GM12878 (cell line): Measurements from ENCODE around the gene ADCY1. TPM values are rescaled to one million over a fixed set of nuclear protein-coding genes. Genes with fewer than 3 reads are reported as not detected.

Experiments used
- ATAC-seq: fragments of 200-7000 bp; cut with Tn5 transposase; 3 replicates; pipeline ENCODE4 v1.9.1; 2020; ENCODE audit warnings: mild to moderate bottlenecking, moderate library complexity
- BruUV-seq: library from RNA; stranded (reverse); fragments of 400-500 nt; replicated peaks from 2 replicates; lab custom pipeline; 2021; lab: Mats Ljungman, UMichigan
- CTCF ChIA-PET: fragments of 300-600 bp; sonication (Branson Sonifier 250); formaldehyde crosslinking; extraction: SDS; loops from one replicate; lab custom pipeline; 2021; ENCODE audit warnings: inconsistent platforms; lab: Yijun Ruan, JAX
- POLR2A ChIA-PET: fragments of 350-600 bp; formaldehyde crosslinking; extraction: SDS; loops from one replicate; lab custom pipeline; 2021; ENCODE audit warnings: inconsistent platforms; lab: Charles Lee
- RAD21 ChIA-PET: fragments of 300-600 bp; sonication (Branson Sonifier 250); formaldehyde crosslinking; loops from one replicate; lab custom pipeline; 2023; ENCODE audit warnings: antibody characterized with exemption; ENCODE audit not compliant: unreplicated experiment; lab: Charles Lee
- SMC1A ChIA-PET: fragments of 300-600 bp; sonication (Branson Sonifier 250); formaldehyde crosslinking; loops from one replicate; lab custom pipeline; 2023; ENCODE audit not compliant: unreplicated experiment, uncharacterized antibody; lab: Charles Lee
- DNase-seq: peaks from one replicate; pipeline ENCODE4 v3.0.0-alpha.2; 2011; ENCODE audit warnings: low read depth, low spot score
- FAIRE-seq: peaks from 3 replicates; lab custom pipeline; 2011; peaks lifted over from hg19 to GRCh38; lab: Jason Lieb, UNC
- H2AFZ ChIP-seq: 2 replicates; pipeline ENCODE4 v1.6.0; 2011; ENCODE audit warnings: low read depth, low read length, control low read depth; ENCODE audit not compliant: control insufficient read depth
- H3K27ac ChIP-seq: 2 replicates; pipeline ENCODE4 v1.5.1; 2011; ENCODE audit warnings: control low read depth; ENCODE audit not compliant: control insufficient read depth, insufficient read depth
- H3K27me3 ChIP-seq, 2 experiments: replicated peaks in 1 of 2; 2 replicates each; pipeline versions ENCODE4 v1.6.0 to v1.6.1; 2011; ENCODE audit warnings: low read length in 1 of 2; ENCODE audit not compliant: control insufficient read depth in 2 of 2, insufficient read depth in 2 of 2
- H3K36me3 ChIP-seq, 2 experiments: 2 replicates each; pipeline ENCODE4 v1.5.1; 2011; ENCODE audit warnings: low read length in 1 of 2; ENCODE audit not compliant: control insufficient read depth in 2 of 2, insufficient read depth in 2 of 2
- H3K4me1 ChIP-seq: 2 replicates; pipeline ENCODE4 v1.6.1; 2011; ENCODE audit warnings: mild to moderate bottlenecking, low read length, moderate library complexity, mixed read lengths; ENCODE audit not compliant: control insufficient read depth, insufficient read depth
- H3K4me2 ChIP-seq: 2 replicates; pipeline ENCODE4 v1.6.0; 2011; ENCODE audit warnings: control low read depth; ENCODE audit not compliant: control insufficient read depth, insufficient read depth
- H3K4me3 ChIP-seq: fragments of 200-600 bp; sonication (generic); 2 replicates; pipeline ENCODE4 v1.5.1; 2016
- H3K79me2 ChIP-seq: 2 replicates; pipeline ENCODE4 v1.6.0; 2011; ENCODE audit warnings: low read length; ENCODE audit not compliant: control insufficient read depth, insufficient read depth
- H3K9ac ChIP-seq: 2 replicates; pipeline ENCODE4 v1.8.0; 2011; ENCODE audit warnings: low read length, control low read depth, mixed read lengths; ENCODE audit not compliant: control insufficient read depth, insufficient read depth
- H3K9me3 ChIP-seq: replicated peaks from 3 replicates; pipeline ENCODE4 v1.5.1; 2011; ENCODE audit warnings: mild to moderate bottlenecking, low read length; ENCODE audit not compliant: control insufficient read depth, insufficient read depth
- H4K20me1 ChIP-seq: 2 replicates; pipeline ENCODE4 v1.6.0; 2011; ENCODE audit not compliant: control insufficient read depth, insufficient read depth
- BRCA1 ChIP-seq: IDR thresholded peaks from 2 replicates; pipeline ENCODE4 v1.6.1; 2011; ENCODE audit warnings: low read depth, low read length, improper control_type of control experiment
- ELK1 ChIP-seq: IDR thresholded peaks from 2 replicates; pipeline ENCODE4 v1.6.1; 2012; ENCODE audit warnings: low read depth, low read length, improper control_type of control experiment
- ESRRA ChIP-seq: IDR thresholded peaks from 2 replicates; pipeline ENCODE4 v1.6.1; 2012; ENCODE audit warnings: mild to moderate bottlenecking, low read length, improper control_type of control experiment
- ETV6 ChIP-seq, 2 experiments: fragments of 450-650 bp in 1 of 2; IDR thresholded peaks in 1 of 2; conservative IDR thresholded peaks in 1 of 2; 2 replicates each; pipeline ENCODE4 v1.6.1; 2014; ENCODE audit warnings: antibody characterized with exemption in 1 of 2, borderline replicate concordance in 1 of 2, low read depth in 1 of 2, mild to moderate bottlenecking in 1 of 2, moderate library complexity in 1 of 2
- IRF5 ChIP-seq: fragments of 450-650 bp; IDR thresholded peaks from 2 replicates; pipeline ENCODE4 v1.6.1; 2017; ENCODE audit warnings: borderline replicate concordance
- POLR2A ChIP-seq: IDR thresholded peaks from 2 replicates; pipeline ENCODE4 v1.6.1; 2011; ENCODE audit warnings: low read depth, mild to moderate bottlenecking, low read length
- POLR2AphosphoS2 ChIP-seq: IDR thresholded peaks from 2 replicates; pipeline ENCODE4 v1.6.1; 2011; ENCODE audit warnings: low read depth, mild to moderate bottlenecking, low read length, improper control_type of control experiment, moderate library complexity
- RCOR1 ChIP-seq: conservative IDR thresholded peaks from 2 replicates; pipeline ENCODE4 v1.6.1; 2012; ENCODE audit warnings: low read depth, low read length, improper control_type of control experiment
- SMAD5 ChIP-seq: IDR thresholded peaks from 2 replicates; pipeline ENCODE4 v1.6.1; 2016; ENCODE audit warnings: antibody characterized with exemption, low read depth
- TCF3 ChIP-seq: IDR thresholded peaks from 2 replicates; pipeline ENCODE4 v1.6.1; 2012; ENCODE audit warnings: low read depth, mild to moderate bottlenecking, low read length, borderline replicate concordance; ENCODE audit not compliant: insufficient read depth
- ZBTB4 ChIP-seq: fragments of 450-650 bp; formaldehyde crosslinking; IDR thresholded peaks from 2 replicates; pipeline ENCODE4 v1.4.0; 2022; ENCODE audit warnings: mild to moderate bottlenecking, moderate library complexity
- WGBS: methylation state at CpG from one replicate; pipeline ENCODE4 v1.1.6; 2016; ENCODE audit warnings: low lambda C conversion rate; ENCODE audit not compliant: insufficient replicate concordance, insufficient coverage; ENCODE audit errors: missing lambda C conversion rate; 5-methylcytosine and 5-hydroxymethylcytosine counted together
- in situ Hi-C: fragments of 300-500 bp; cut with MboI; formaldehyde crosslinking; loops from 9 replicates; pipeline ENCODE4 v1.14.3; 2018; ENCODE audit warnings: mixed read lengths
- intact Hi-C: fragments of 100-400 bp; cut with micrococcal nuclease; formaldehyde crosslinking; loops from one replicate; pipeline ENCODE4 v1.14.2; 2022; ENCODE audit not compliant: unreplicated experiment
- polyA plus RNA-seq, 11 experiments: library from polyadenylated mRNA; depleted of rRNA in 4 of 11; unstranded in 6 of 11; stranded (reverse) in 5 of 11; fragments of >200 nt; fragmentation: Nextera tagmentation in 4 of 11; fragmentation: Illumina TruSeq in 1 of 11; extraction: Ambion mirVana in 4 of 11; extraction: Trizol in 1 of 11; gene quantifications; 1 replicate in 1 of 11; 2 replicates in 10 of 11; pipeline versions ENCODE4 v1.2.1 to v1.2.3, GENCODE V29; 2011 to 2016; ENCODE audit warnings: inconsistent platforms in 2 of 11, missing spikeins in 2 of 11, low read depth in 1 of 11
- total RNA-seq, 4 experiments: library from RNA; depleted of rRNA in 3 of 4; stranded (reverse); fragments of >200 nt in 3 of 4; fragmentation: Illumina TruSeq in 1 of 4; extraction: Trizol in 1 of 4; gene quantifications; 2 replicates each; pipeline versions ENCODE4 v1.2.1 to v1.2.3, GENCODE V29; 2013 to 2021
- TF ChIP-seq, protein P1 (sequence below): IDR thresholded peaks from 2 replicates; pipeline ENCODE4 v1.6.1; 2012; ENCODE audit warnings: low read depth, low read length, improper control_type of control experiment

ADCY1 gene
- total and polyA plus RNA-seq, 10 of the 15 experiments (the other 5 are each of a cell fraction or from before 2014, with no cell fraction given): 0.13 to 1.4 (median 0.45) TPM; not detected in 1

DNA sequence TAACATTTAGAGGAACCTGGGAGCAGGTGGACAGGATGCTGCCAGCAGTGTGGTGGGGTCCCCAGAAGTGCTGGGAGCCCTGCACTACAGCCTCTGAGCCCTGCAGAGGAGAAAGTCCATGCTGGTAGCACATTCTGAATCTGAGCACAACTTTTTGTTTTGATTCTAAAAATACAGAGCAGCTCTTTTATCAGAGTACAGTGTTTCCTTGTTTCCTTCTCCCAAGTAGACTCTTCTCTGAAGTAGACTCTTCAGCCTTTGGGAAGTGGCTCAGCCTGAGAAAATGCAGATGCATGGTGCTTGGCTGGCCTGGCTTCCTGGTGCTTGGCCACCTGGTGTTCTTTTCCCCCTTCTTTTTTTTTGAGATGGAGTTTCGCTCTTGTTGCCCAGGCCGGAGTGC, 9.1 kb downstream of the ADCY1 start (continued):
- no peak for TF ChIP-seq ETV6 (conservative IDR thresholded peaks at IDR 0.05 in 1 of 2, IDR thresholded peaks at IDR 0.05 in 1 of 2; ENCODE audit: borderline replicate concordance in 1 of 2, low read depth in 1 of 2)
- no peak for TF ChIP-seq SMAD5
- TF ChIP-seq RCOR1: no peak
- TF ChIP-seq, all 136 proteins: peak for 0

GRCh38 chr7:45584261-45585210, 10.4 kb downstream of the ADCY1 start:
- no peak for DNase-seq
- H3K9ac ChIP-seq: no peak overlapping the region
- no peak overlapping the region for H2AFZ ChIP-seq
- ChIA-PET RAD21 (no interaction called here), CTCF (no interaction called here), SMC1A (no interaction called here), POLR2A (interaction anchor here (0.7 kb wide), 1 partner anchor 358 kb away, joined by 3 read pairs; no protein-coding TSS in a partner anchor)
- WGBS: 41% methylated on average over 16 of the region's 16 CpGs
- in situ Hi-C loops (no loop called here), intact Hi-C loops (no loop called here)
- H3K4me3 ChIP-seq: no peak overlapping the region
- H3K9me3 ChIP-seq: no peaks in the 10 kb centered on the region
- no peaks in the 10 kb centered on the region for H4K20me1 ChIP-seq
- no peaks in the 10 kb centered on the region for H3K79me2 ChIP-seq
- H3K4me2 ChIP-seq: no peak overlapping the region
- H3K27me3 ChIP-seq: peaks cover 0 to under 1% of the 10 kb centered on the region in 2 experiments; a peak in 1 of 4 replicates
- FAIRE-seq: no peak
- no peak for ATAC-seq
- BruUV-seq: no TSS peak
- no peaks in the 10 kb centered on the region for H3K36me3 ChIP-seq
- no peaks in the 10 kb centered on the region for H3K4me1 ChIP-seq
- no peak overlapping the region for H3K27ac ChIP-seq
- no peak for TF ChIP-seq POLR2AphosphoS2
- no peak for TF ChIP-seq ESRRA
- no peak for TF ChIP-seq BRCA1
- TF ChIP-seq ZBTB4 (CRISPR knock-in tag): no peak
- TF ChIP-seq POLR2A: no peak
- no peak for TF ChIP-seq ELK1
- TF ChIP-seq TCF3: no peak
- TF ChIP-seq IRF5: no peak
- TF ChIP-seq, protein P1, sequence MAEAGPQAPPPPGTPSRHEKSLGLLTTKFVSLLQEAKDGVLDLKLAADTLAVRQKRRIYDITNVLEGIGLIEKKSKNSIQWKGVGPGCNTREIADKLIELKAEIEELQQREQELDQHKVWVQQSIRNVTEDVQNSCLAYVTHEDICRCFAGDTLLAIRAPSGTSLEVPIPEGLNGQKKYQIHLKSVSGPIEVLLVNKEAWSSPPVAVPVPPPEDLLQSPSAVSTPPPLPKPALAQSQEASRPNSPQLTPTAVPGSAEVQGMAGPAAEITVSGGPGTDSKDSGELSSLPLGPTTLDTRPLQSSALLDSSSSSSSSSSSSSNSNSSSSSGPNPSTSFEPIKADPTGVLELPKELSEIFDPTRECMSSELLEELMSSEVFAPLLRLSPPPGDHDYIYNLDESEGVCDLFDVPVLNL: no peak
